ENCODE measurements around the gene NCAM1.

GRCh38 chr11:113073290-113073953 lies 112.2 kb downstream of the NCAM1 start:
- TF ChIP-seq CTCF (optimal IDR thresholded peaks at IDR 0.05 in 1 of 3, IDR thresholded peaks at IDR 0.05 in 1 of 3, conservative IDR thresholded peaks at IDR 0.05 in 1 of 3; ENCODE audit: extremely low read depth in 1 of 3, insufficient read depth in 2 of 3, low read length in 3 of 3) (no peak), EZH2 (IDR thresholded peaks at IDR 0.05; ENCODE audit: low read length) (no peak)
